Lower leg skin (tissue), 3 donors: ENCODE results near the gene CCDC91.
"Not testable (repeated sequence)": the region's sequence is repeated elsewhere in the genome, so short reads cannot be mapped to it uniquely, and the experiment has no call there.

Experiments used
- POLR2A ChIP-seq, 2 donors: fragments of 450-650 bp; IDR thresholded peaks; one replicate each; pipeline ENCODE4 v1.6.1; 2016 to 2017; ENCODE audit warnings: antibody characterized with exemption in 2 of 2, mild to moderate bottlenecking in 1 of 2, moderate library complexity in 1 of 2
- TF ChIP-seq, protein P1 (sequence below), 3 donors: fragments of 450-650 bp; IDR thresholded peaks; one replicate each; pipeline ENCODE4 v1.5.1; 2016; ENCODE audit warnings: antibody characterized with exemption in 3 of 3, mild to moderate bottlenecking in 3 of 3, moderate library complexity in 2 of 3

DNA sequence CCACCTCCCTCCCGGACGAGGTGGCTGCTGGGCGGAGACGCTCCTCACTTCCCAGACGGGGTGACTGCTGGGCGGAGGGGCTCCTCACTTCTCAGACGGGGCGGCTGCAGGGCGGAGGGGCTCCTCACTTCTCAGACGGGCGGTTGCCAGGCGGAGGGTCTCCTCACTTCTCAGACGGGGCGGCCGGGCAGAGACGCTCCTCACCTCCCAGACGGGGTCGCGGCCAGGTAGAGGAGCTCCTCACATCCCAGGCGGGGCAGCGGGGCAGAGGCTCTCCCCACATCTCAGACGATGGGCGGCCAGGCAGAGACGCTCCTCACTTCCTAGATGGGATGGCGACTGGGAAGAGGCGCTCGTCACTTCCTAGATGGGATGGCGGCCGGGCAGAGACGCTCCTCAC is 10.9 kb downstream of the CCDC91 start:
- TF ChIP-seq, protein P1, sequence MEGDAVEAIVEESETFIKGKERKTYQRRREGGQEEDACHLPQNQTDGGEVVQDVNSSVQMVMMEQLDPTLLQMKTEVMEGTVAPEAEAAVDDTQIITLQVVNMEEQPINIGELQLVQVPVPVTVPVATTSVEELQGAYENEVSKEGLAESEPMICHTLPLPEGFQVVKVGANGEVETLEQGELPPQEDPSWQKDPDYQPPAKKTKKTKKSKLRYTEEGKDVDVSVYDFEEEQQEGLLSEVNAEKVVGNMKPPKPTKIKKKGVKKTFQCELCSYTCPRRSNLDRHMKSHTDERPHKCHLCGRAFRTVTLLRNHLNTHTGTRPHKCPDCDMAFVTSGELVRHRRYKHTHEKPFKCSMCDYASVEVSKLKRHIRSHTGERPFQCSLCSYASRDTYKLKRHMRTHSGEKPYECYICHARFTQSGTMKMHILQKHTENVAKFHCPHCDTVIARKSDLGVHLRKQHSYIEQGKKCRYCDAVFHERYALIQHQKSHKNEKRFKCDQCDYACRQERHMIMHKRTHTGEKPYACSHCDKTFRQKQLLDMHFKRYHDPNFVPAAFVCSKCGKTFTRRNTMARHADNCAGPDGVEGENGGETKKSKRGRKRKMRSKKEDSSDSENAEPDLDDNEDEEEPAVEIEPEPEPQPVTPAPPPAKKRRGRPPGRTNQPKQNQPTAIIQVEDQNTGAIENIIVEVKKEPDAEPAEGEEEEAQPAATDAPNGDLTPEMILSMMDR (IDR thresholded peaks at IDR 0.05): not testable (repeated sequence)
- not testable (repeated sequence) for TF ChIP-seq POLR2A (IDR thresholded peaks at IDR 0.05)
